HFF-Myc (cell line): ENCODE measurements around the gene SYNRG.
"Not testable (repeated sequence)": the region's sequence is repeated elsewhere in the genome, so short reads cannot be mapped to it uniquely, and the experiment has no call there.

Source experiments
- DNase-seq: peaks from one replicate; pipeline ENCODE4 v3.0.0-alpha.2; 2011; ENCODE audit warnings: low read depth; ENCODE audit errors: extremely low read depth
- H3K4me3 ChIP-seq: replicated peaks from 2 replicates; pipeline ENCODE4 v1.5.1; 2011; ENCODE audit warnings: low read depth, mild to moderate bottlenecking, control low read depth, low read length
- CTCF ChIP-seq: IDR thresholded peaks from 2 replicates; pipeline ENCODE4 v1.5.1; 2012; ENCODE audit warnings: mild to moderate bottlenecking, low read depth, low read length, control low read depth; ENCODE audit errors: missing control alignments

The SYNRG gene

GRCh38 chr17:37614823-37615222 lies 5.6 kb upstream of the SYNRG start:
- no peak for TF ChIP-seq CTCF
- no peak overlapping the region for H3K4me3 ChIP-seq

GRCh38 chr17:37614391-37614790 lies 5.2 kb upstream of the SYNRG start:
- TF ChIP-seq CTCF: no peak
- H3K4me3 ChIP-seq: no peak overlapping the region
- DNase-seq: no peak

More at GRCh38 chr17:37614823-37615222, 5.6 kb upstream of the SYNRG start:
- DNase-seq: no peak

GRCh38 chr17:37610971-37611370 lies 1.8 kb upstream of the SYNRG start:
- no peak for DNase-seq
- TF ChIP-seq CTCF: no peak
- no peak overlapping the region for H3K4me3 ChIP-seq

GRCh38 chr17:37610041-37610420 lies 813 bp upstream of the SYNRG start:
- H3K4me3 ChIP-seq: peak overlapping the region; percentile 69
- not testable (repeated sequence) for DNase-seq

GRCh38 chr17:37608351-37609169 lies 658 bp downstream of the SYNRG start:
- TF ChIP-seq CTCF: no peak
- peak overlapping the region; percentile 69 for H3K4me3 ChIP-seq
- DNase-seq: peak; percentile 31

GRCh38 chr17:37607637-37608331 lies 1.4 kb downstream of the SYNRG start:
- no peak for DNase-seq
- H3K4me3 ChIP-seq: peak overlapping the region; percentile 69
- TF ChIP-seq CTCF: no peak

GRCh38 chr17:37605813-37606505 lies 3.3 kb downstream of the SYNRG start:
- DNase-seq: no peak
- TF ChIP-seq CTCF: no peak
- H3K4me3 ChIP-seq: no peak overlapping the region
